Neutrophil (primary cell): ENCODE data around the gene SLC22A5.
"Not testable (repeated sequence)": the region's sequence is repeated elsewhere in the genome, so short reads cannot be mapped to it uniquely, and the experiment has no call there.

Experiments
- H3K27ac ChIP-seq: fragments of 200-600 bp; sonication (generic); 2 replicates; pipeline ENCODE4 v1.5.1; 2016; ENCODE audit warnings: mild to moderate bottlenecking, moderate library complexity
- H3K27me3 ChIP-seq: fragments of 200-600 bp; sonication (generic); 2 replicates; pipeline ENCODE4 v1.6.0; 2016; ENCODE audit warnings: mild to moderate bottlenecking
- H3K36me3 ChIP-seq: fragments of 200-600 bp; sonication (generic); 2 replicates; pipeline ENCODE4 v1.5.1; 2017
- H3K4me1 ChIP-seq, 2 experiments: fragments of 200-600 bp in 1 of 2; sonication (generic) in 1 of 2; 1 replicate in 1 of 2; 2 replicates in 1 of 2; pipeline versions ENCODE4 v1.5.1 to v1.6.1; 2013 to 2016; ENCODE audit warnings: low read depth in 1 of 2, low read length in 1 of 2, mild to moderate bottlenecking in 1 of 2, moderate library complexity in 1 of 2; ENCODE audit not compliant: control insufficient read depth in 1 of 2, insufficient read depth in 1 of 2
- H3K4me3 ChIP-seq, 2 experiments: fragments of 200-600 bp in 1 of 2; sonication (generic) in 1 of 2; 1 replicate in 1 of 2; 2 replicates in 1 of 2; pipeline ENCODE4 v1.5.1; 2013 to 2016; ENCODE audit warnings: low read depth in 1 of 2, low read length in 1 of 2, mild to moderate bottlenecking in 1 of 2, moderate library complexity in 1 of 2
- H3K9me3 ChIP-seq: fragments of 200-600 bp; sonication (generic); 2 replicates; pipeline ENCODE4 v1.5.1; 2016
- CTCF ChIP-seq: fragments of 200-600 bp; sonication (generic); IDR thresholded peaks from 2 replicates; pipeline ENCODE4 v1.5.1; 2016; ENCODE audit warnings: antibody characterized with exemption

The SLC22A5 gene

GRCh38 chr5:132410451-132411303, 41.2 kb downstream of the SLC22A5 start:
- no peaks in the 10 kb centered on the region for H3K27me3 ChIP-seq
- H3K27ac ChIP-seq, result peak overlapping the region; percentile 94
- peaks cover 51 to 58% of the 10 kb centered on the region in 2 experiments for H3K4me1 ChIP-seq
- H3K36me3 ChIP-seq, result no peaks in the 10 kb centered on the region
- peak; percentile 72 for TF ChIP-seq CTCF
- peak overlapping the region; percentile 72 to 77 for H3K4me3 ChIP-seq
- H3K9me3 ChIP-seq, result no peaks in the 10 kb centered on the region

- peak overlapping the region; percentile 72 to 77 for H3K4me3 ChIP-seq
- H3K27me3 ChIP-seq, result no peaks in the 10 kb centered on the region
- H3K36me3 ChIP-seq, result no peaks in the 10 kb centered on the region
- peak overlapping the region; percentile 94 for H3K27ac ChIP-seq
- no peaks in the 10 kb centered on the region for H3K9me3 ChIP-seq
- peaks cover 58 to 66% of the 10 kb centered on the region in 2 experiments for H3K4me1 ChIP-seq
- no peak for TF ChIP-seq CTCF
These were observed 41.9 kb downstream of the SLC22A5 start for GRCh38 chr5:132411304-132412013.

GRCh38 chr5:132413567-132413966, 44.1 kb downstream of the SLC22A5 start:
- Histone ChIP-seq H3K36me3 (peaks cover 16% of the 10 kb centered on the region), H3K9me3 (no peaks in the 10 kb centered on the region), H3K4me1 (peaks cover 73 to 83% of the 10 kb centered on the region in 2 experiments), H3K27me3 (no peaks in the 10 kb centered on the region), H3K4me3 (no peak overlapping the region), H3K27ac (peak overlapping the region; percentile 30)
- no peak for TF ChIP-seq CTCF

GRCh38 chr5:132414634-132415378, 45.3 kb downstream of the SLC22A5 start:
- Histone ChIP-seq H3K4me3 (no peak overlapping the region), H3K27ac (peak overlapping the region; percentile 97), H3K27me3 (no peaks in the 10 kb centered on the region), H3K36me3 (peaks cover 28% of the 10 kb centered on the region), H3K4me1 (peaks cover 81 to 88% of the 10 kb centered on the region in 2 experiments), H3K9me3 (no peaks in the 10 kb centered on the region)
- TF ChIP-seq CTCF, result no peak

- peaks cover 36% of the 10 kb centered on the region for H3K36me3 ChIP-seq
- H3K27ac ChIP-seq, result peak overlapping the region; percentile 97
- H3K27me3 ChIP-seq, H3K4me3 ChIP-seq, H3K9me3 ChIP-seq: not testable (repeated sequence)
- H3K4me1 ChIP-seq, result peaks cover 82 to 89% of the 10 kb centered on the region in 2 experiments
These were observed 46.0 kb downstream of the SLC22A5 start for GRCh38 chr5:132415516-132415915.
